HG02981 (cell line): Measurements from ENCODE around the gene HSF4.
"Not testable (repeated sequence)": the region's sequence is repeated elsewhere in the genome, so short reads cannot be mapped to it uniquely, and the experiment has no call there.

Experiments used
- ATAC-seq: cut with Tn5 transposase; IDR thresholded peaks from one replicate; pipeline ENCODE4 v1.9.1; 2021; ENCODE audit warnings: mild to moderate bottlenecking, moderate library complexity; ENCODE audit not compliant: unreplicated experiment

The HSF4 gene

GRCh38 chr16:67164599-67165061 lies at the start of gene HSF4:
Gene HSF4, plus strand, starts transcription at chr16:67164745. Its CDS starts 67 bp downstream, at chr16:67164812.
- no peak for ATAC-seq

DNA sequence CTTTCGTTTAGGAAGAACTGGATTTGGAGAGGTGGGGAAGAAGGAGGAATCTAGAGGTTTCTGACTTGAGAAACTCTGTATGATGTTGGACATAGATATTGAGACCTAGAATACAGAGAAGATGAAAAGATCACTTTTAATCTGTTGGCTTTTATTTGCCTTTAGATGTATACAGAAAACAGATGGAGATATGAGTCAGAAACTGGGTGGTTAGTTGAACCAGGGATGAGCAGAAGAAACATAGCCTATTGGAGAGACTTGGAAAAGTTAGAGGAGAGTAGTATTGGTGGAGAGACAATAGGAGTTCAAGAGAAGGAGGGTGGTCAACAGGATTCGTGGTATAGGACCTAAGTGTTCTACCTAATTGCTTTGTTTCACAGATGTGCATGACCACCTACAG lies 49.8 kb upstream of the HSF4 start:
- no peak for ATAC-seq

GRCh38 chr16:67115639-67116038 lies 48.9 kb upstream of the HSF4 start:
- no peak for ATAC-seq

- no peak for ATAC-seq
Observed at GRCh38 chr16:67116388-67117311, 47.9 kb upstream of the HSF4 start.

- no peak for ATAC-seq
Observed at GRCh38 chr16:67117716-67118115, 46.8 kb upstream of the HSF4 start.

DNA sequence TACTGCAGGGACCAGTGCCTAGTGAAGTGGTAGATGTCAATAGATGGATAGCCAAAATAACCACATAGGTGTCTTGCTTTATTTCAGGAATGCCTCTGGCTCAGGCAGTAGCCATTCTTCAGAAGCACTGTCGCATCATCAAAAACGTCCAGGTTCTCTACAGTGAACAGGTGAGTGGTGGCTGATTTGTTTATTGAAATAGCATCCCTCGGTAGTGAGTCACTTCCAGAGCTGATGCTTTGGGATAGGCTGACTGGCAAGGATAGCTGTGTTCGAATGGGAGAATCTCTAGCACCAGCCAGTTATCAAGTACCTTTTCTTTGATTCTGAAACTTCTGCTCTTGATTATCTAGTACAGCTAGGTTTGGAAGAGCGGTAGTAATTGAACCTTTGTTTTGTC lies 44.5 kb upstream of the HSF4 start:
- ATAC-seq: no peak

DNA sequence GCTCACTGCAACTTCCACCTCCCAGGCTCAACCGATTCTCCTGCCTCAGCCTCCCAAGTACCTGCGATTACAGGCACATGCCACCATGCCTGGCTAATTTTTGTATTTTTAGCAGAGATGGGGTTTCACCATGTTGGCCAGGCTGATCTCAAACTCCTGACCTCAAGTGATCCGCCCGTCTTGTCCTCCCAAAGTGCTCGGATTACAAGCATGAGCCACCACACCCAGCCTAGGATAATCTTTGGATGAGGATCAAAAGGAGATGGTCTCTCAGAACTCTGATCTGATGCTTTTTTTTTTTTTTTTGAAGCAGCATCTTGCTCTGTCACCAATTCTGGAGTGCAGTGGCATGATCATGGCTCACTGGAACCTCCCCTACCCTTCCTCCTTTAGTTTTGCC lies 41.7 kb upstream of the HSF4 start:
- ATAC-seq: not testable (repeated sequence)

- ATAC-seq: no peak
Observed at GRCh38 chr16:67128417-67128816, 36.1 kb upstream of the HSF4 start.

- no peak for ATAC-seq
Observed at GRCh38 chr16:67128887-67129286, 35.7 kb upstream of the HSF4 start.

DNA sequence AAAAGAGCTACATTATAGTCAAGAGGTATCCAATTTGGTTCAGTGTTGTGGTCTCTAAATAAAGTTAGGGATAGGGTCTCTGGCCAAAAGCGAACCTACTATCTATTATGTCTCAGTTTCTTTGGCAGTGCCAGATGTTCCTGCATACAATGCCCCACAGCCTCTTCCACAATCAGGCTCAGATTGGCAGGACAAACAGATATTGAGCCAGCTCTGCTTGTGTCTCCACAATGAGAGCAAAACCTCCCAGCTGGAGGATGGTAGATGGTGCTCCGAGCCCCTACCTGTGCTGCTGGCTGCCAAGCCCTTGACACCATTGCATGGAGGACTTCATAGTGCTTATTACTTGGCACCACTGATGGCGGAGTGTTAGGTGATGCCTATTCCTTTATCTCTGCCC lies 35.1 kb upstream of the HSF4 start:
- ATAC-seq: no peak

- no peak for ATAC-seq
Observed at GRCh38 chr16:67137605-67138004, 26.9 kb upstream of the HSF4 start.

DNA sequence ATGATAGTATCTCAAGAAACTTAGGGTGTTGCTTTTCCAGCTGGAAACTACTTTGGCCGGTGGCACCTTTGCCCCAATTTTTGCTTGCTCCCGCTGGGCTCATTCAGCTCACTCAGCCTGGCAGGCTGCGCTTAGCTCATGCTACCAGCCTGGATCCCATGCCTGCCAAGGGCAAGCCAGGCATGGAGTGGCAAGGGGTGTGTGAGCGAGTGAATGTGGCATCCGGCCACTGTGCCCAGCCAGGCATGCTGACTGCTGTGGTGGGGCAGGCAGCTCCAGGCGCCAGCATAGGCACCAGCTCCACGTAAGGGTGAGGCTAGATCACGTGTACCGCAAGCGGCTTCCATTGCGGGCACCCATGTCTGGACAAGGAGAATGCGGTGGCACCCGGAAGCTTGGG lies 23.2 kb upstream of the HSF4 start:
- no peak for ATAC-seq

GRCh38 chr16:67142342-67142741 lies 22.2 kb upstream of the HSF4 start:
- no peak for ATAC-seq

DNA sequence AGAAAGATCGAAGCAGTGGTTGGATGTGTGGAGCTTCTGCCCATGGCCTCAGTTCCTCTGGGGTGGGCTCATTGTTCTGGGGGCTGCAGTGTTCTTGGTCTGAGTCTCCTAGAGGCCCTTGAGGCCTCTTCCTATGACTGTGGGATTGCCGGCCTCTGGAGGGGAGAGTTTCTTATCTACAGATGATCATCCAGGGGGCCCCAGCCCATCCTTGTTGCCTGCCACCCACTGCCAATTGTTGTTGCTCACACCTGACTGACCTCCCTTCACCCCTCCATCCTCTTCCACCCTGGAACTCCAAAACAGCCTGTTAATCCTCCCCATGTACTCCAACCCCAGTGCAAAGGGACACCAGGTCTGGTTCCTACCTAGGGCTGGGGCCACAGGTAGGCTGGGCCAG lies 19.6 kb upstream of the HSF4 start:
- ATAC-seq: no peak

- no peak for ATAC-seq
Observed at GRCh38 chr16:67145746-67146145, 18.8 kb upstream of the HSF4 start.

DNA sequence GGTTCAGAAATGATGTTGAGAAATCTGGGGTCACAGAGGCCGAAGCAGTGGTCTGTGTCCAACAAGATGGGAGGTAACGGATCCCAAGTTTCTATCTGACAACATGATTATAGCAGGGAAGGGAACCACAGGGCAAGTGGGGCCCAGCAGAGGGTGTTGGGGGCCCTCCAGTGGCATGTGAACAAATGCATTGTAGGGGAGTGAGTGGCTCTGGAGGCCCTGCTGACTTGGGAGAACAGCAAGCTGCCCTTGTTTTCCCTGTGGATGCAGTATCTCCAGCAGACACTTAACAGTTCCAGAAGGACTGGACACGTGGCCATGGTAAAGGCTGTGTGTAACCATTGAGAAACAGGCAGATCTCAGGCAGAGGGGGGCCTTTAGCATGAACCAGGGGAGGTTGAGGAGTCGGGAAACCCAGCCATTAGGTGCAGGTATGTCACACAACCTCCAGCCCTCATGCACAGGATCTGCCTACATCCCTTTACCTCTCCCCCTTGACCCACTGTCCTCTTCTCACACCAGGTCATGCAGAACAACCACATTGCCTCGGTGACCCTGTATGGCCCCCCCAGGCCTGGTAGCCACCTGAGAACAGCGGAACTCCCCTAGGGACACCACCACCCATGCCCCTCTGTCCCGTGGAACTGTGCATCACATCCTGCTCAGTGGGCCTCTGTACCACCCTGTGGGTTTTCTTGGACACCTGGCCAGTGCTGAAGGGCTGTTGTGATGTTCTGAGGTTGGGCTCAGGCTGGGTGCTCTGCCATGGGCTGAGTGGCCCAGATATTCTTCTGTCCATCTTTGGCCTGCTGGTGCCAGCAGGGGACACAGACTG lies 17.8 kb upstream of the HSF4 start:
- ATAC-seq: no peak

DNA sequence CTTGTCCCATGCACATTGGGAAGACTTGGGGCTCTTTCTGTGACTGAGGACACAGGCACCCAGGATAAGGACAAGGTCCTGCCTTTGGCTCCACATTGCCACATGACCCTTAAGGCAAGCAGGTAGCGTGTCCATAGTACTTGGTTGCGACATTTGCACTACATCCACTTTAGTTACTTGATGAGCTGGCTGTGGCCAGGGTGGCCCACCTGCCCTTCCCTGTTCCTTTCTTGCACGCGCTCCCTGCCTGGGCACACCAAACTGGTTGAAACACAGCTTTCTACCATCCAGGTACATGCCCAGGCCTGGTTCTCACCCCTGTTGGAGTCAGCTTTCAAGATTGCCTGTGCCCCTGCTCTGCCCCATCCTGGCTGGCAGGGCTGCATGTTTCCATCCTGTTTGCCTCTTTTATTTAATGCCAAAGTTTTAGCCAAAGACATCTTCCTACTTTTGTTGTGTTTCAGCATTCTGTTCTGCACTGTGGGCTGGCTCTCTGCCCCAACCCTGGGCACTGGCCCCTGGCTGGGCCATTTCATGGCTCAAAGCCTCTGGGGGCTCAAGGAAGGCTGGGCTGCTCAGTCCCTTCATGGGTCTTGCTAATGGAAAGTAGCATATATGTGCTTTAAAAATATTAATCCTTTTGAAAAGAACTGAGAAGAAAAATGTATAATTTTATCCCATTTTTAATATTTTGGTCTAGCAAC lies 17.0 kb upstream of the HSF4 start:
- no peak for ATAC-seq

- no peak for ATAC-seq
Observed at GRCh38 chr16:67148221-67148620, 16.3 kb upstream of the HSF4 start.

GRCh38 chr16:67148656-67149275 lies 15.8 kb upstream of the HSF4 start:
- ATAC-seq: no peak

DNA sequence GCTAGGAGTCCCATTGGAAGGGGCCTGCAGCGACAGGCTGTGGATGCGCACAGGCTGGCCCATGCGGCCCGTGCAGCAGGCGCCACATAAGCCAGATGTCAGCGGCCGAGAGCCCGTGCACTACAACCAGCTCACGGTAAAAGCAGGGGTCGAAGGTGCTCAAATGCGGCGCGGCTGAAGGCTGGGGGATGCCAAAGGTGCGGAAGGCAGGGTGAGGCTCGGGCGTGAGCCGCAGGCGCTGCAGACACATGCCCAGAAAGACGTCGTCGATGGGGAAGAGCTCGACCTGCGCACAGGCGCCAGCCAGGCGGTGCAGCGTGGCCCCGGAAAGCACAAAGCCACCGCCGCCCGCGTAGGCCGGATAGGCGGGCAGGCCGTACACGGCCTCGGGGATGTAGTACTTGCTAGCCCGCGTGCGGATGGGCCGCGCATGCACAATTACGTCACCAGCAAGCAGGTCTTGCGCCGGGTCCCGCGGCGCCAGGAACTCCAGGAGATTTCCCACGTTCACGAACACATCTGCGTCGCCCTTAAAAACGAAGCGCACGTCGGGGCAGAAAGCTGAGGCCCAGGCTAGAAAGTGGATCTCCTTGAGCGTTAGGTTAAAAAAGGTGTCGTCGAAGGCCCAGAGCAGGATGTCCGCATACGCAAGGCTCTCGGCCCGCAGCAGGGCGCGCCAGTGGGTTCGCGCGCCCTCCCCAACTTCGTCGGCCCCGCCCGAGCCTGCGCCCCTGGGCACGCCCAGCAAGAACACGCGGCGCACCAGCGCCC lies 15.1 kb upstream of the HSF4 start:
- ATAC-seq: no peak
